HG03175 (cell line): ENCODE data around the gene CEP57.
A peak's percentile ranks its signal among the peaks of the same experiment; 100 is the strongest.

Experiments
- ATAC-seq: cut with Tn5 transposase; IDR thresholded peaks from one replicate; pipeline ENCODE4 v1.9.1; 2021; ENCODE audit warnings: mild to moderate bottlenecking, moderate library complexity; ENCODE audit not compliant: unreplicated experiment

Gene CEP57

DNA sequence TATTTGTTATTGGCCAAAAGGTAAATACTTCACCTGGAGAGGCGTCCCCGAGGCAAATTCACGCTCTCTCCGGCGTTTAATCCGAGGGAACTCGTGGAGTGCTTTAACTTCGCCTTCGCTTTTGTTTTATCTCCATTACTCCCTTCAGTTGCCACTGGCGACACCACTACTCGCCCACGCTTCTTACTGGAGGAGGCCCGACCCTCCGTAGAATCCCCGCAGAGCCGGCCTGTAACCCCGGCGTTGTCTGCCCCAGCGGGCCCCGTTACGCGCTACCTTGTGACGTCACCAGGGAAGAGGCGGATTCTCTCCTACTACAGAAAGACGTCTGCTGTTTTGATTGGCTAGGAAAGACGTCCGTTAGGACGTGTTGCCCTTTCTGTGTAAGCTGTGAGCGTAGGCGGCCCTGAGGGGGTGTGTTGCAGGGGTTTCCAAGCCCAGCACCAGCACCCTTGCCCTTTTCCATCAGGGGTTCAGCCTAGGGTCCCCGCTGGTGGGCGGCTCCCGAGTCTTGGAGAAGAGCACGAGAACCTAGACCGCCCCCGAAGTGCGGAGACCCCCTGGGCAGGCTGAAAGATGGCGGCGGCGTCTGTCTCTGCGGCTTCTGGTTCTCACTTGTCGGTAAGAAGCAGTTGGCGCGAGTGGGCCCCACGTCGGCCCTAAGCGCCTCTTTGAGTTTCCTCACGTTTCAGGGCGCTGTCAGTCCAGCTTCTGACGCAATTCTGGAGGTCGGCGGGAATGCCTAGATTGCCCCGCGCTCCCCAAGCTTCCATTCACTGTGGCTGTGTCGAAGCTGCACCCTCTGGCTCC lies at the start of gene CEP57:
Gene CEP57 (plus strand): TSS at position 376 of the 810 bp plus-strand sequence. CDS start 201 bp downstream, at position 577.
- ATAC-seq = peak; percentile 71

DNA sequence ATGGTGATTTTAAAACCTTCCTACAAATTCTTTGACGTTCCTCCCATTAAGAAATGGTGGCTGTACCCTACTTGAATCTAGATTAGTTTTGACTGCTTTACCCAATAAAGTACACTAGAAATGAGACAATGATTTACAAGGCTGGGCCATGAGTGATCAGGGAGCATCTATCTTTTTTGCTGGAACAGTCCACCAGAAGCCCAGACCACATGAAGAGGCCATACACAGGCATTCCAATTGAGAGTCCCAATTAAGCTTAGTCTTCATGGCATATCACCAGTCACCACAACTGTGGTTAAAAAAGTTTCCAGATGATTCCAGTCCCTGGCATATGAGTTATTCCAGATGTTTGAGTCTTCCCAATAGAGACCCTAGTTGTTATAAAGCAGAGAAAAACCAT lies 40.2 kb upstream of the CEP57 start:
- ATAC-seq = no peak

- no peak for ATAC-seq
These were observed 38.8 kb upstream of the CEP57 start for GRCh38 chr11:95751515-95751914.

- no peak for ATAC-seq
These were observed 29.4 kb upstream of the CEP57 start for GRCh38 chr11:95760941-95761340.

GRCh38 chr11:95762534-95762933 lies 27.8 kb upstream of the CEP57 start:
- no peak for ATAC-seq

DNA sequence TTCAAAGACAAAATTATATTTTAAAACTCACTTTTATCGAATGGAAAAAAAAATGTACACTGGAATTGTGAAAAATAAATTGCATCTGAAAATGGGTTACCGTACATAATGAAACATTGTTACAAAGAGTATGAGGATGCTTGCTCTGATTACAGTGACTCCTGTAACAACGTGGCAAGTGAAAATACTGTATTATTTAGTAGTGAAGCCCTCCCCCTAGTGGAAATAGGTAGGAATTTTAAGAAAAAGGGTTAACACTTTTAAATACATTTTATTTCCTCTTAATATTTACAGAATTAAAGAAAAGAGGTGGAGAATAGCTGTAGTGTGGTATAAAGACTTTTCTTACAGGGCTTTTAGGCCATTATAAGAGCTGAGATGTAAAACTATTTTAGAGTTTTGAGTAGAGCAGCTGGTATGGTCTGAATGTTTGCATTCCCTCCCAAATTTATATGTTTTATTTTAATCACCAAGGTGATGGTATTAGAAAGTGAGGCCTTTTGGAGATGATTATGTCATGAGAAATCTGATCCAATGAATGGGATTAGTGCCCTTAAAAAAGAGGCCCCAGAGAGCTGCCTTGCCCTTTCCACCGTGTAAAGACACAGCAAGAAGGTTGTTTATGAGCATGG lies 25.9 kb upstream of the CEP57 start:
- ATAC-seq = peak; percentile 69

DNA sequence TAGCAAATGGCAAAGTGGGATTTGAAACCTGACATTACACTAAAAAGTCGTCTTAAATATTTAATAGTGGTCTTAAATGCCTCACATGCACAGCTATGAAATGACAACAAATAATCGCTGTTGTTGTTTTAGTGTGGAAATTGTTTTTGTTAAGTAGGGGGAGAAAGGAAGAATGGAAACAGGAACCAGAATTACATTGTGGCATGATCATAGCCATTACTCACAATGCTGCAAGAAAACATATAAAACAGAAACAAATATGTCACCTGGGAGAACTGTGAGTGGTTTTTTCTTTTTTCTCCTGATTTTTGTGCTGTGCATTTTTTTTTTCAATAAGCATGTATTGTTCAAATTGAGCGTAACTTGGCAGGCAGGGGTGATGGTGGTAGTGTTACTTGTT lies 23.6 kb upstream of the CEP57 start:
- no peak for ATAC-seq

DNA sequence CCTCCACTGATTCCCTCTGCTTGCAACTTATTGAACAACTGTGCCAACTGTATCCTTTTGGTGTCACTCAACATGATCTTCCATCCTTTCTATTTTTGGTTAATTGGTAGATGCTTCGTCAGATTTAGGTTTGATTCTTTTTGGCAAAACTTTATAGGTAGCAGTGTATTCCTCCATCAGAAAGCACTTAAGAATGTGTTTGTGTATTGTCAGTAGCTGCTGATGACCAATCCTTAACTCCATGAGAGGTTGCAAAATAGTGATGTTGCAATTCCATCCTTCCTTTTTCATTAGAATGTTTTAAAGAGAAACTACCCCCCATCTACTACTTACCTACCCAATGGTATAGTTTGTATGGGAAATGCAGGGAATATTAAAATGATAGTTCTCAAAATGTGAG lies 22.8 kb upstream of the CEP57 start:
- no peak for ATAC-seq

- ATAC-seq = no peak
These were observed 21.8 kb upstream of the CEP57 start for GRCh38 chr11:95768521-95768920.

DNA sequence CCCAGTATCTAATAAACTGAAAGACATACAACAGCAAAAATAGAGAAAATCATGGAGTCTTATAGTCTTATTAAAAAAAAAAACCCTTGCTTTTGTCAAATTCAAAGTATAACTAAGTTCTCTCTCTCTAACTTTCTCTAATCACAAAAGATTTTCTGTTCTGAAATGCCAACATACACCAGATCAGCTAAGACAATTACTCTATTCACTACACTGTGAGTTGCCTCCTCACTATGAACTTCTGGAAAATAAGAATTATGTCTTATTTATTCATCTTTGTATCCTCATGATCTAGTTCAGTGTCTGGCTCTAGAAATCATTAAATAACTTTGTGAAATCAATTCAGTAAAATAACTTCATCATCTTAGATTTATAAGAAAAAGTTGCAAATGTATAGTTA lies 13.4 kb upstream of the CEP57 start:
- no peak for ATAC-seq

- no peak for ATAC-seq
These were observed 11.6 kb upstream of the CEP57 start for GRCh38 chr11:95778699-95779098.

GRCh38 chr11:95780544-95780943 lies 9.8 kb upstream of the CEP57 start:
- no peak for ATAC-seq

DNA sequence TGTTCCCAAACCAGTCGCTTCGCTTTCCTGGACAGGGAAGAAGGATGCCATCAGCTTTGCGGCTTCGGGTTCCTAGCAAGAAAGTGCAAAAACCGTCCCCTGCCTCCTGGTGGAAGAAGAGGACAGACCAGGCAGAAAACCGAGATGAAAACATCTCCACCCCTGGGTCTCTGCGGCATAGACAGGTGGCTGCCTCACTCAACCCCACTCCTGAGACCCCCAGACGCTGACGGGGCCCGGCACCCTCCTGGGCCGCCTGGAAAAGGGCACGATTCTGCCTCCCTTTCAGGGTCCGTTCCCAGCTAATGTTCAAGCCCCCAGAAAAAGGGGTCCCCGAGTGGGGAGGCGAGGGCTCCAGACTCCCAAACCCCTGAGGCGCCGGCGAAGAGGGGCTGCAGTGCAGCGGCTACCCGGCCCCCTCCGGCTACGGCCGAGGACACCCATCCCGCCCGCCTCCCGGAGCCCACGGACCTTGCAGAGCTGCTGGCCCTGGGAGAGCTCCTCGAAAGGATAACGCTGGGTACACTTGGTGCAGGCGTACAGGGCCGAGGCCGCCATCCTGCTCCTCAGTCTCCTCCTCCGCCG lies 1.3 kb upstream of the CEP57 start:
- no peak for ATAC-seq

GRCh38 chr11:95789506-95790122 lies 684 bp upstream of the CEP57 start, which contains the start of gene FAM76B:
Gene FAM76B (minus strand): TSS chr11:95789782. CDS start chr11:95789478, 304 bp downstream.
- ATAC-seq = peak; percentile 72

DNA sequence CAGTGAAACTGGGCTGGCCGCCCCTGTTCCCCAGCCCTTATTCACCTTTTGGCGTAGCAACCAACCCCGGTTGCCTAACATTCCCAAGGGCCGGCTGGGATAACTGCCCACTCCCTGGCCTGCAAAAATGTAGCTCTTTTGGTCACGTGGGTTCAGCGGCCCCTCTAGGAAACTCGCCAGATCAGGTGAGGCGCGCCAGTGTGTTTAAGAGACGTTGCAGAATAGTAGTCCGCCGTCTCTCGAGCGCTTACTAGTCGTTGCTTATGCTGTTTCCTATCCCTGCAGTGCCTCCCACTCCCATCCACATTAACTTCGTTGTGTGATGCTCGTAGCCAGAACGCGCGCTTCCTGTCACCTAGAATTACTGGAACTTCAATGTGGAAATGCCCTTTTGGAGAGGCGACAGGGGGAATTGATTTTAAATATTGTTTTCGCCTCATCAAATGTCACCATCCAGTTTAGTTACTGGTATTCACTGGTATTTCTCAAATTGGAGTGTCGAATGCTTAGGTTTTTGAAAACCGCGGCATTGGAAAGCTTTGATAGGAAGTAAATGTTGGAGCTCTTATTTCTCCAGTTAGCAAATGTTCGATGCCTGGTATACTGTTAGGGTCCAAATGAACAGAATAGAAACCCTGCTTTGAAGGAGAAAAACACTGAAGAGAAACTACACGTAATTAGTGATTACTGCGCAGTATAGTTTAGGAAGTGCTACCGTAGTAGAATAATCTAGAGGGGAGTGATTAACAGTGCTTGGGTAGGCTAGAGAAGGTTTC lies 823 bp downstream of the CEP57 start:
- ATAC-seq = peak; percentile 8

GRCh38 chr11:95791709-95792033 lies 1.4 kb downstream of the CEP57 start:
- no peak for ATAC-seq

- no peak for ATAC-seq
These were observed 1.9 kb downstream of the CEP57 start for GRCh38 chr11:95792200-95792599.

DNA sequence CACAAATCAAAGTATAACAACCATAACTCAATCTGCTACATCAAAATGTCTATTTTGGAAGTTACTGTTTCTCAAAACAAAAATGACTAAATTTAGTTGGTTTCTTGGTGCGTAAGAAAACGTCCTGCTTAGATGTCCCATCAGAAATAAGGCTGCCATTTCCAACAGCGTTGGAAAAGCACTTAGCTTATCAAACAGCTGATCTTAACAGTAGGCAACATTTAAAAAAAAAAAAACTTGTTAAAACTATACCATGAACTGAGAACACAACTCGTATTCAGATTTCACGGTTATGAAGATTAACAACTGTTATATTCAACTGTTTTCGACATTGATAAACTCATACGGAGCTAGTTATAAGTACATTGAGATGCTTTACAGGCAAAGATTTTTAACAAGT lies 2.4 kb downstream of the CEP57 start:
- ATAC-seq = no peak

- no peak for ATAC-seq
These were observed 2.8 kb downstream of the CEP57 start for GRCh38 chr11:95793116-95793515.

DNA sequence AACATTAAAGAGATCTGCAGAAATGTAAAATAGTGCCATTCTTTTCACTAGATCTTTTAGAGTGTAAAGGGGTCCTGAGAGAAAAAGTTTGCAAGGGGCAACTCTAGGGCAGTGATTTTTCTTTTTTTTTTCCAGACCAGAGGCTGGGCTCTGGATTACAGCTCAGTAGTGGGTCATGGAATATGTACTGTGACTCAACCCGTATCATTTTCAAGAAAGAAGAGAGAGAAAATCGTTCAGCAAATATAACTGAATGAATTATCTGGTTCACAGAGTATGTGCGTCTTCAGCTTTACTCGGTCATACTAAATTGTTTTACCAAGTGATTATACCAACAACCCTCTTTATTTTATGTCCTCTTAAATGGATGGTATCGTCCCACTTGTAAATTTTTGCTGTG lies 3.8 kb downstream of the CEP57 start:
- ATAC-seq = no peak
